OCI-LY1 (cell line): Measurements from ENCODE around the gene PLXND1.

Experiments
- H2AFZ ChIP-seq: fragments of 200-600 bp; sonication (generic), shearing (Covaris generic); 2 replicates; pipeline ENCODE4 v1.6.0; 2014; ENCODE audit warnings: antibody characterized with exemption, mild to moderate bottlenecking, low read length
- H3F3A ChIP-seq: fragments of 200-600 bp; sonication (generic), shearing (Covaris generic); 2 replicates; pipeline ENCODE4 v1.6.0; 2014; ENCODE audit warnings: mild to moderate bottlenecking, antibody characterized with exemption, low read length, moderate library complexity; ENCODE audit not compliant: insufficient read depth
- H3K27ac ChIP-seq: fragments of 200-600 bp; sonication (generic); 2 replicates; pipeline ENCODE4 v1.5.1; 2014; ENCODE audit warnings: low read length, mixed run types, mild to moderate bottlenecking, low read depth; ENCODE audit not compliant: poor library complexity, severe bottlenecking
- H3K27me3 ChIP-seq: fragments of 200-600 bp; sonication (generic); 2 replicates; pipeline ENCODE4 v1.6.0; 2014; ENCODE audit warnings: antibody characterized with exemption, mild to moderate bottlenecking, low read length, moderate library complexity; ENCODE audit not compliant: insufficient read depth
- H3K36me3 ChIP-seq: fragments of 200-600 bp; sonication (generic); 2 replicates; pipeline ENCODE4 v1.6.1; 2014; ENCODE audit warnings: mild to moderate bottlenecking, antibody characterized with exemption, low read length, moderate library complexity, mixed read lengths; ENCODE audit not compliant: insufficient read depth
- H3K4me1 ChIP-seq: fragments of 200-600 bp; sonication (generic); 2 replicates; pipeline ENCODE4 v1.5.1; 2014; ENCODE audit warnings: mild to moderate bottlenecking, low read length, moderate library complexity; ENCODE audit not compliant: insufficient read depth, severe bottlenecking
- H3K4me2 ChIP-seq: fragments of 200-600 bp; sonication (generic), shearing (Covaris generic); 2 replicates; pipeline ENCODE4 v1.6.1; 2014; ENCODE audit warnings: low read length
- H3K4me3 ChIP-seq: fragments of 200-600 bp; sonication (generic); 2 replicates; pipeline ENCODE4 v1.5.1; 2014; ENCODE audit warnings: low read length, low read depth, mild to moderate bottlenecking, mixed read lengths; ENCODE audit not compliant: poor library complexity, severe bottlenecking
- H3K79me2 ChIP-seq: fragments of 200-600 bp; shearing (Covaris generic); 2 replicates; pipeline ENCODE4 v1.6.1; 2016; ENCODE audit warnings: mixed run types, low read length, mixed read lengths; ENCODE audit not compliant: insufficient read depth
- H3K9ac ChIP-seq: fragments of 200-600 bp; sonication (generic), shearing (Covaris generic); 2 replicates; pipeline ENCODE4 v1.6.1; 2014; ENCODE audit warnings: mild to moderate bottlenecking, low read length, mixed read lengths
- H3K9me2 ChIP-seq: fragments of 200-600 bp; sonication (generic), shearing (Covaris generic); 2 replicates; pipeline ENCODE4 v1.6.1; 2014; ENCODE audit warnings: low read depth, mild to moderate bottlenecking, low read length, mixed read lengths
- H3K9me3 ChIP-seq: fragments of 200-600 bp; shearing (Covaris generic); 2 replicates; pipeline ENCODE4 v1.6.1; 2014; ENCODE audit warnings: low read length, mixed read lengths
- H4K20me1 ChIP-seq: fragments of 200-600 bp; sonication (generic), shearing (Covaris generic); 2 replicates; pipeline ENCODE4 v1.6.0; 2016; ENCODE audit warnings: mild to moderate bottlenecking, low read length; ENCODE audit not compliant: insufficient read depth
- EZH2 ChIP-seq: fragments of 200-600 bp; sonication (generic), shearing (Covaris generic); IDR thresholded peaks from 2 replicates; pipeline ENCODE4 v1.8.0; 2017; ENCODE audit warnings: borderline replicate concordance, mixed run types, mild to moderate bottlenecking, antibody characterized with exemption, low read length, moderate library complexity, mixed read lengths
- TF ChIP-seq, protein P1 (sequence below): fragments of 200-600 bp; sonication (generic), shearing (Covaris generic); IDR thresholded peaks from 2 replicates; pipeline ENCODE4 v1.5.1; 2017; ENCODE audit warnings: mild to moderate bottlenecking, antibody characterized with exemption, low read length, moderate library complexity, mixed read lengths

Gene PLXND1

DNA sequence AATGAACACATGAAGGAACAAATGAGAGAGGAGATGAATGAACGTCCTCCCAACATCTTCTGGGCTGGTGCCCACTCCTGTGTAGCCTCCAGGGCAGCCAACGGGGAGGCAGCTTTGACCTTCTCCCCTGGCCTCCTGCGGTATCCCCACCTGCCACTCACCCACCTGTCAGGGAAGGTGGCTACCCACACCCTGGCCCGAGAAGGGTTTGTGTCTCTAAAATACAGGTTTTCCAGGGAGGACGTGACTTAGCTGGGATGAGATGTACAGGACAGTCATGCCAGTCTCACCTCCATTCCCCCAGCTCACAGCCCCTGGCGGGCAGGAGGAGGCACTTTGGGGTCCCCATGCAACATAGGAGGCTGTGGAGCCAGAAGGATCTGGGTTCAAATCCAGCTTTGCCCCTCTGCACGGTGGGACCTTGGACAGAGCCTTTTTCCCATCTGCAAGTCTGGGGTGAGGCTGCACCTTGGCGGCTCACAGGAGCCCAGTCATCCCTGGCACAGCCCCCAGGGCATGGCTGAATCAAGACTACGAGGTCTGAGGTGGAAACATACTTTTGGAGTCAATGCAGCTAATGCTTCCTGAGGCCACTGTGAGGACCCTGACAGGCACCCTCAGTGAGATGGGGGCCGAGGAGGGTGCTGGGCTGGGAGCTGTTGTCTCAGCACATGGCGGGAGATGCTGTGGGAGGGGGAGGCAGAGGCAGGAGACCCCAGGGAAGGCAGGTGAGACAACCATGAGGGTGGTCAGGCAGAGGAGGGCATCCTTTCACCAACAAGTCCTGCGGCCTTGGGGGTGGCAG lies 11.1 kb upstream of the PLXND1 start:
- no peak overlapping the region for H3K4me2 ChIP-seq
- no peak overlapping the region for H3K9ac ChIP-seq

GRCh38 chr3:129616713-129617112 lies 10.2 kb upstream of the PLXND1 start:
- H3K79me2 ChIP-seq, result no peaks in the 10 kb centered on the region
- H4K20me1 ChIP-seq, result no peaks in the 10 kb centered on the region
- H3K9me3 ChIP-seq, result no peaks in the 10 kb centered on the region
- no peaks in the 10 kb centered on the region for H3F3A ChIP-seq
- H2AFZ ChIP-seq, result no peak overlapping the region
- no peaks in the 10 kb centered on the region for H3K36me3 ChIP-seq
- H3K4me3 ChIP-seq, result no peak overlapping the region
- H3K4me1 ChIP-seq, result no peaks in the 10 kb centered on the region
- no peak overlapping the region for H3K27ac ChIP-seq
- no peak overlapping the region for H3K4me2 ChIP-seq
- peaks cover 19% of the 10 kb centered on the region for H3K27me3 ChIP-seq
- no peak for TF ChIP-seq EZH2
- TF ChIP-seq, protein P1, sequence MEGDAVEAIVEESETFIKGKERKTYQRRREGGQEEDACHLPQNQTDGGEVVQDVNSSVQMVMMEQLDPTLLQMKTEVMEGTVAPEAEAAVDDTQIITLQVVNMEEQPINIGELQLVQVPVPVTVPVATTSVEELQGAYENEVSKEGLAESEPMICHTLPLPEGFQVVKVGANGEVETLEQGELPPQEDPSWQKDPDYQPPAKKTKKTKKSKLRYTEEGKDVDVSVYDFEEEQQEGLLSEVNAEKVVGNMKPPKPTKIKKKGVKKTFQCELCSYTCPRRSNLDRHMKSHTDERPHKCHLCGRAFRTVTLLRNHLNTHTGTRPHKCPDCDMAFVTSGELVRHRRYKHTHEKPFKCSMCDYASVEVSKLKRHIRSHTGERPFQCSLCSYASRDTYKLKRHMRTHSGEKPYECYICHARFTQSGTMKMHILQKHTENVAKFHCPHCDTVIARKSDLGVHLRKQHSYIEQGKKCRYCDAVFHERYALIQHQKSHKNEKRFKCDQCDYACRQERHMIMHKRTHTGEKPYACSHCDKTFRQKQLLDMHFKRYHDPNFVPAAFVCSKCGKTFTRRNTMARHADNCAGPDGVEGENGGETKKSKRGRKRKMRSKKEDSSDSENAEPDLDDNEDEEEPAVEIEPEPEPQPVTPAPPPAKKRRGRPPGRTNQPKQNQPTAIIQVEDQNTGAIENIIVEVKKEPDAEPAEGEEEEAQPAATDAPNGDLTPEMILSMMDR, result no peak
- no peaks in the 10 kb centered on the region for H3K9me2 ChIP-seq
- H3K9ac ChIP-seq, result no peak overlapping the region

More for the DNA sequence above, 11.1 kb upstream of the PLXND1 start:
- Histone ChIP-seq H3K4me1 (no peaks in the 10 kb centered on the region), H3F3A (no peaks in the 10 kb centered on the region), H3K36me3 (no peaks in the 10 kb centered on the region), H4K20me1 (no peaks in the 10 kb centered on the region), H3K27me3 (peaks cover 19% of the 10 kb centered on the region), H3K79me2 (no peaks in the 10 kb centered on the region), H2AFZ (no peak overlapping the region), H3K27ac (no peak overlapping the region), H3K4me3 (no peak overlapping the region), H3K9me3 (no peaks in the 10 kb centered on the region), H3K9me2 (no peaks in the 10 kb centered on the region)
- TF ChIP-seq EZH2, result no peak
- TF ChIP-seq, protein P1, result no peak

GRCh38 chr3:129616291-129616690 lies 9.8 kb upstream of the PLXND1 start:
- Histone ChIP-seq H3K27me3 (peaks cover 19% of the 10 kb centered on the region), H3K79me2 (no peaks in the 10 kb centered on the region), H3F3A (no peaks in the 10 kb centered on the region), H3K9me3 (no peaks in the 10 kb centered on the region), H3K27ac (no peak overlapping the region), H3K9ac (no peak overlapping the region), H3K36me3 (no peaks in the 10 kb centered on the region), H3K4me3 (no peak overlapping the region), H3K9me2 (no peaks in the 10 kb centered on the region), H3K4me2 (no peak overlapping the region), H2AFZ (no peak overlapping the region), H3K4me1 (no peaks in the 10 kb centered on the region), H4K20me1 (no peaks in the 10 kb centered on the region)
- TF ChIP-seq, protein P1, result no peak
- TF ChIP-seq EZH2, result no peak
